Measurements from ENCODE around the gene CTDSPL. TPM values are rescaled to one million over a fixed set of nuclear protein-coding genes. Genes with fewer than 3 reads are reported as not detected.
A peak's percentile ranks its signal among the peaks of the same experiment; 100 is the strongest.
"Not testable (repeated sequence)": the region's sequence is repeated elsewhere in the genome, so short reads cannot be mapped to it uniquely, and the experiment has no call there.

Gene CTDSPL
- total RNA-seq, 1 donor from 2014 or later = 43.4 TPM

- no peak for DNase-seq (ENCODE audit: low read depth)
These were observed 106.5 kb downstream of the CTDSPL start for GRCh38 chr3:37968199-37968598.

- DNase-seq (ENCODE audit: low read depth) = no peak
These were observed 107.3 kb downstream of the CTDSPL start for GRCh38 chr3:37968813-37969595.

GRCh38 chr3:37969596-37970100, 108.0 kb downstream of the CTDSPL start:
- DNase-seq (ENCODE audit: low read depth) = no peak

- no peak for DNase-seq (ENCODE audit: low read depth)
These were observed 109.1 kb downstream of the CTDSPL start for GRCh38 chr3:37970802-37971201.

- no peak for DNase-seq (ENCODE audit: low read depth)
These were observed 109.8 kb downstream of the CTDSPL start for GRCh38 chr3:37971467-37971866.

GRCh38 chr3:37972056-37972455, 110.4 kb downstream of the CTDSPL start:
- not testable (repeated sequence) for DNase-seq (ENCODE audit: low read depth)

- no peak for DNase-seq (ENCODE audit: low read depth)
These were observed 111.8 kb downstream of the CTDSPL start for GRCh38 chr3:37973246-37974054.

GRCh38 chr3:37974121-37975083, 112.7 kb downstream of the CTDSPL start:
- peak; percentile 57 for DNase-seq (ENCODE audit: low read depth)

- no peak for DNase-seq (ENCODE audit: low read depth)
These were observed 118.1 kb downstream of the CTDSPL start for GRCh38 chr3:37979541-37980461.

- no peak for DNase-seq (ENCODE audit: low read depth)
These were observed 119.0 kb downstream of the CTDSPL start for GRCh38 chr3:37980462-37981347.

GRCh38 chr3:37981348-37981664, 119.6 kb downstream of the CTDSPL start:
- no peak for DNase-seq (ENCODE audit: low read depth)

- DNase-seq (ENCODE audit: low read depth) = no peak
These were observed 120.7 kb downstream of the CTDSPL start for GRCh38 chr3:37982331-37982730.

GRCh38 chr3:37984051-37984450, 122.4 kb downstream of the CTDSPL start:
- DNase-seq (ENCODE audit: low read depth) = no peak

GRCh38 chr3:37984596-37984995, 122.9 kb downstream of the CTDSPL start:
- no peak for DNase-seq (ENCODE audit: low read depth)

- no peak for DNase-seq (ENCODE audit: low read depth)
These were observed 124.1 kb downstream of the CTDSPL start for GRCh38 chr3:37985637-37986320.

- DNase-seq (ENCODE audit: low read depth) = no peak
These were observed 125.0 kb downstream of the CTDSPL start for GRCh38 chr3:37986479-37987314.

- no peak for DNase-seq (ENCODE audit: low read depth)
These were observed 125.6 kb downstream of the CTDSPL start for GRCh38 chr3:37987315-37987697.

- DNase-seq (ENCODE audit: low read depth) = no peak
These were observed 126.1 kb downstream of the CTDSPL start for GRCh38 chr3:37987751-37988179.

All from renal cortical epithelial cell (primary cell).